Measurements from ENCODE around the gene FAXDC2.

The FAXDC2 gene

DNA sequence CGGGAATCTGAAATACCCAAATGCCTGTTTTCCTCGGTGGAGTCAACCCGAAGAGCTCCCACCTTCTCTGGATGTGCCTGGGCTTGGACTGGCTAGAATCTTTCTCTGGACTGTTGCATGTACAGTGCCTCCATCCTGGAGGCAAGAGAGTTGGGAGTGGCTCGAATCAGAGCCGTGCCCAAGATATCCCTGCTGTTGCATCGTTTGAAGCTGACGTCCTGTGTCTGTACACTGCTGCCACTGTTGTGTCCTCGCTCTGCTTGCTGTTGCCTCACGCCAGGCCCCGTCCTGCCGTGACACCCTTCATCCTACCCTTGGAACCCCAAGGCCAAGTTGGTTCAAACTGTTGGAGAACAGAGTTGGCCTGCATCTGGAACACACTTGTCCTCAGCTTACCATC, 35.4 kb downstream of the FAXDC2 start:
- H3K4me3 ChIP-seq (ENCODE audit: low read depth, low read length), result no peak overlapping the region
- TF ChIP-seq, protein P1, sequence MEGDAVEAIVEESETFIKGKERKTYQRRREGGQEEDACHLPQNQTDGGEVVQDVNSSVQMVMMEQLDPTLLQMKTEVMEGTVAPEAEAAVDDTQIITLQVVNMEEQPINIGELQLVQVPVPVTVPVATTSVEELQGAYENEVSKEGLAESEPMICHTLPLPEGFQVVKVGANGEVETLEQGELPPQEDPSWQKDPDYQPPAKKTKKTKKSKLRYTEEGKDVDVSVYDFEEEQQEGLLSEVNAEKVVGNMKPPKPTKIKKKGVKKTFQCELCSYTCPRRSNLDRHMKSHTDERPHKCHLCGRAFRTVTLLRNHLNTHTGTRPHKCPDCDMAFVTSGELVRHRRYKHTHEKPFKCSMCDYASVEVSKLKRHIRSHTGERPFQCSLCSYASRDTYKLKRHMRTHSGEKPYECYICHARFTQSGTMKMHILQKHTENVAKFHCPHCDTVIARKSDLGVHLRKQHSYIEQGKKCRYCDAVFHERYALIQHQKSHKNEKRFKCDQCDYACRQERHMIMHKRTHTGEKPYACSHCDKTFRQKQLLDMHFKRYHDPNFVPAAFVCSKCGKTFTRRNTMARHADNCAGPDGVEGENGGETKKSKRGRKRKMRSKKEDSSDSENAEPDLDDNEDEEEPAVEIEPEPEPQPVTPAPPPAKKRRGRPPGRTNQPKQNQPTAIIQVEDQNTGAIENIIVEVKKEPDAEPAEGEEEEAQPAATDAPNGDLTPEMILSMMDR (IDR thresholded peaks at IDR 0.05; ENCODE audit: control insufficient read depth, extremely low read depth, insufficient read depth), result no peak
- DNase-seq (ENCODE audit: low read depth), result no peak

- TF ChIP-seq, protein P1 (IDR thresholded peaks at IDR 0.05; ENCODE audit: control insufficient read depth, extremely low read depth, insufficient read depth), result no peak
- H3K4me3 ChIP-seq (ENCODE audit: low read depth, low read length), result no peak overlapping the region
- no peak for DNase-seq (ENCODE audit: low read depth)
Observed at GRCh38 chr5:154813736-154814135, 36.7 kb downstream of the FAXDC2 start.

DNA sequence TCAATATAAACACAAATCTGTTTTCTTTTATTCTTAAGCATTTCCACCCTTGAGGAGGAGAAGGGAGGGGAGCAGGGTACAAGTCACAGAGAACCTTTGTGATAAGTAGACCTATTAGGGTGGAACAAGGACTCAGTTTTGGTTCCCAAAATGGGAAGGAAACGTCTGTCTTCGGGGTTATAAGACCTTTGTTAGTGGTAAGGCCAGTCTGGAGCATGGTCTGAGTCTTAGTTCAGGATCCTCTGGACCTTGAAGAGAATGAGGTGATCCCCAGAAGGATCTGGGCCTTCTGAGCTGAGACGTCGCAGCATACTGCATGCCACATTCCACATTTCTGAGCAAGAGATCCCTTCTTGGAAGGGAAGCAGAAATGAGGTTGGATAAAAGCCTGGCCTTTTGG, 37.2 kb downstream of the FAXDC2 start:
- TF ChIP-seq, protein P1 (IDR thresholded peaks at IDR 0.05; ENCODE audit: control insufficient read depth, extremely low read depth, insufficient read depth), result no peak
- DNase-seq (ENCODE audit: low read depth), result no peak
- no peak overlapping the region for H3K4me3 ChIP-seq (ENCODE audit: low read depth, low read length)

DNA sequence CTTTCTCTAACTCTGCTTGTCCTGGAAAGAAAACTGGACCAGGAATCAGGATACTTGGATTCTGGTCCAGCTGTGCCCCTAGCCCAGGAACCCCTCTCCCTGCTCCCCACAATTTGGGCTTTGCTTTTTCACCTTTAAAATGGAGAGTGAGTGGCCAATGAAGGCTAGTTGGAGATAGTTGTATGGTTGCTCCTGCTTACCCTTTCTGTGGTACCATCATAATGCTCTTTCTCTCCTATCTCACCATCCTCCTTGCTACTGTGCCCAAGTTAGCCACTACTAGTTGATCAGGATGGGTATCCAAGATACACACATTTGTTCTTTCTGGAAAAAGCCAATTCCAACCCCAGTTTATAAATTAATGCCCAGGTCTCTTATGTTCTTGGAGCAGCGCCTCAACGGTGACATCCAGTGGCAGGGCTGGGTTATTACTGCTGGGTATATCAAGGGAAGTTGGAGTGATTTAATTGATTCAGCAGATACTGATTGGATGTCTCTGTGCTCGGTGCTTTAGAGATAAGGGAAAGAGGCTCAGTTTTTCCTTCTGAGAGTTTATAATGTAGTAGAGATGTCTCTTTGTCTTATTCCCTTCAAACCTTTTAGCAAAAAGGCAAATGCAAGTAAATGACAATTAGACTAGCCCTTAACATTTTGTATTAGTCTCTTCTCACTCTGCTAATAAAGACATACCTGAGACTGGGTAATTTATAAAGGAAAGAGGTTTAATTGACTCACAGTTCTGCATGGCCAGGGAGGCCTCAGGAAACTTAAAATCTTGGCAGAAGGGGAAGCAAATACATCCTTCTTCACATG, 38.5 kb downstream of the FAXDC2 start:
- TF ChIP-seq, protein P1 (IDR thresholded peaks at IDR 0.05; ENCODE audit: control insufficient read depth, extremely low read depth, insufficient read depth), result peak; percentile 90
- H3K4me3 ChIP-seq (ENCODE audit: low read depth, low read length), result no peak overlapping the region
- DNase-seq (ENCODE audit: low read depth), result peak; percentile 28

GRCh38 chr5:154811239-154811638, 39.2 kb downstream of the FAXDC2 start:
- H3K4me3 ChIP-seq (ENCODE audit: low read depth, low read length), result no peak overlapping the region
- DNase-seq (ENCODE audit: low read depth), result no peak
- TF ChIP-seq, protein P1 (IDR thresholded peaks at IDR 0.05; ENCODE audit: control insufficient read depth, extremely low read depth, insufficient read depth), result no peak

GRCh38 chr5:154806176-154806575, 44.2 kb downstream of the FAXDC2 start:
- TF ChIP-seq, protein P1 (IDR thresholded peaks at IDR 0.05; ENCODE audit: control insufficient read depth, extremely low read depth, insufficient read depth), result no peak
- H3K4me3 ChIP-seq (ENCODE audit: low read depth, low read length), result no peak overlapping the region
- DNase-seq (ENCODE audit: low read depth), result no peak

- no peak overlapping the region for H3K4me3 ChIP-seq (ENCODE audit: low read depth, low read length)
- TF ChIP-seq, protein P1 (IDR thresholded peaks at IDR 0.05; ENCODE audit: control insufficient read depth, extremely low read depth, insufficient read depth), result no peak
- DNase-seq (ENCODE audit: low read depth), result no peak
Observed at GRCh38 chr5:154802050-154802449, 48.4 kb downstream of the FAXDC2 start.

Data from LNCaP clone FGC (cell line).